H9 (cell line): ENCODE results near the gene CCDC154. TPM values are rescaled to one million over a fixed set of nuclear protein-coding genes. Genes with fewer than 3 reads are reported as not detected.

ENCODE experiments used
- DNase-seq: peaks from one replicate; pipeline ENCODE4 v3.0.0-alpha.2; 2017
- H2AFZ ChIP-seq: one replicate; pipeline ENCODE4 v1.6.1; 2013; ENCODE audit warnings: mild to moderate bottlenecking, low read length, control low read depth, moderate library complexity
- H2AK5ac ChIP-seq: 2 replicates; pipeline ENCODE4 v1.6.1; 2013; ENCODE audit warnings: low read length, control low read depth, mixed read lengths; ENCODE audit not compliant: insufficient read length
- H2BK120ac ChIP-seq: one replicate; pipeline ENCODE4 v1.6.1; 2013; ENCODE audit warnings: low read depth, mild to moderate bottlenecking, low read length, control low read depth, inconsistent platforms; ENCODE audit not compliant: poor library complexity, severe bottlenecking
- H2BK12ac ChIP-seq: 2 replicates; pipeline ENCODE4 v1.6.1; 2013; ENCODE audit warnings: low read length, control low read depth, mixed read lengths, low read depth; ENCODE audit not compliant: insufficient read length
- H2BK15ac ChIP-seq: 2 replicates; pipeline ENCODE4 v1.6.1; 2013; ENCODE audit warnings: low read depth, low read length, control low read depth
- H2BK20ac ChIP-seq: one replicate; pipeline ENCODE4 v1.6.1; 2013; ENCODE audit warnings: low read depth, mild to moderate bottlenecking, low read length, control low read depth, inconsistent platforms; ENCODE audit not compliant: poor library complexity, severe bottlenecking
- H2BK5ac ChIP-seq: 2 replicates; pipeline ENCODE4 v1.6.1; 2013; ENCODE audit warnings: low read length, control low read depth, mixed read lengths; ENCODE audit not compliant: insufficient read length
- H3K14ac ChIP-seq: 2 replicates; pipeline ENCODE4 v1.6.1; 2013; ENCODE audit warnings: low read length, control low read depth; ENCODE audit not compliant: insufficient read depth
- H3K18ac ChIP-seq: 2 replicates; pipeline ENCODE4 v1.6.1; 2013; ENCODE audit warnings: low read depth, mild to moderate bottlenecking, mixed read lengths, low read length, control low read depth; ENCODE audit not compliant: insufficient read length
- H3K23ac ChIP-seq: 2 replicates; pipeline ENCODE4 v1.6.1; 2013; ENCODE audit warnings: low read length, control low read depth, mixed read lengths, low read depth; ENCODE audit not compliant: insufficient read length
- H3K23me2 ChIP-seq: 2 replicates; pipeline ENCODE4 v1.6.1; 2013; ENCODE audit warnings: low read depth, mild to moderate bottlenecking, mixed read lengths, low read length, control low read depth; ENCODE audit not compliant: insufficient read length, poor library complexity, severe bottlenecking
- H3K27ac ChIP-seq: 2 replicates; pipeline ENCODE4 v1.5.1; 2013; ENCODE audit warnings: low read length, control low read depth, mixed read lengths, low read depth; ENCODE audit not compliant: insufficient read length
- H3K27me3 ChIP-seq: 2 replicates; pipeline ENCODE4 v1.6.1; 2013; ENCODE audit warnings: low read length, control low read depth, inconsistent platforms; ENCODE audit not compliant: insufficient read depth
- H3K4ac ChIP-seq: 2 replicates; pipeline ENCODE4 v1.6.1; 2013; ENCODE audit warnings: low read depth, mild to moderate bottlenecking, control low read depth, inconsistent platforms, low read length, moderate library complexity
- H3K4me1 ChIP-seq: 2 replicates; pipeline ENCODE4 v1.6.1; 2013; ENCODE audit warnings: low read length, control low read depth, inconsistent platforms; ENCODE audit not compliant: insufficient read depth
- H3K4me2 ChIP-seq: 2 replicates; pipeline ENCODE4 v1.6.1; 2013; ENCODE audit warnings: low read length, control low read depth, mixed read lengths; ENCODE audit not compliant: insufficient read length, insufficient read depth
- H3K56ac ChIP-seq: 2 replicates; pipeline ENCODE4 v1.6.1; 2013; ENCODE audit warnings: low read depth, mild to moderate bottlenecking, mixed read lengths, low read length, control low read depth; ENCODE audit not compliant: insufficient read length
- H3K79me1 ChIP-seq: 2 replicates; pipeline ENCODE4 v1.6.1; 2013; ENCODE audit warnings: low read depth, mild to moderate bottlenecking, moderate library complexity, low read length, control low read depth, inconsistent platforms; ENCODE audit not compliant: insufficient read depth, poor library complexity, severe bottlenecking
- H3K79me2 ChIP-seq: 2 replicates; pipeline ENCODE4 v1.6.1; 2013; ENCODE audit warnings: low read length, control low read depth, inconsistent platforms; ENCODE audit not compliant: insufficient read depth
- H3K9ac ChIP-seq: 2 replicates; pipeline ENCODE4 v1.6.1; 2013; ENCODE audit warnings: low read length, control low read depth, mixed read lengths; ENCODE audit not compliant: insufficient read length; ENCODE audit errors: extremely low read depth
- H3K9me3 ChIP-seq: one replicate; pipeline ENCODE4 v1.6.1; 2013; ENCODE audit warnings: low read depth, low read length, inconsistent platforms; ENCODE audit not compliant: control insufficient read depth
- H3T11ph ChIP-seq: one replicate; pipeline ENCODE4 v1.6.1; 2013; ENCODE audit warnings: mild to moderate bottlenecking, low read length, control low read depth, inconsistent platforms
- H4K20me1 ChIP-seq: one replicate; pipeline ENCODE4 v1.6.1; 2013; ENCODE audit not compliant: control insufficient read depth, insufficient read length, insufficient read depth
- H4K5ac ChIP-seq: 2 replicates; pipeline ENCODE4 v1.6.1; 2013; ENCODE audit warnings: low read depth, mild to moderate bottlenecking, mixed read lengths, low read length, control low read depth; ENCODE audit not compliant: insufficient read length
- H4K8ac ChIP-seq: replicated peaks from 2 replicates; pipeline ENCODE4 v1.6.1; 2013; ENCODE audit warnings: low read length, control low read depth, mixed read lengths, low read depth; ENCODE audit not compliant: insufficient read length
- H4K91ac ChIP-seq: 2 replicates; pipeline ENCODE4 v1.6.1; 2013; ENCODE audit warnings: low read depth, mild to moderate bottlenecking, moderate library complexity, mixed read lengths, low read length, control low read depth; ENCODE audit not compliant: insufficient read length
- H3K27ac Mint-ChIP-seq, 3 experiments: 2 replicates in 2 of 3; 3 replicates in 1 of 3; pipeline ENCODE4 v1.8.0; 2020 to 2021; ENCODE audit warnings: mixed read lengths in 3 of 3, mild to moderate bottlenecking in 1 of 3, moderate library complexity in 1 of 3
- H3K27me3 Mint-ChIP-seq: 2 replicates; pipeline ENCODE4 v1.8.0; 2021; ENCODE audit warnings: low read depth, mild to moderate bottlenecking, moderate library complexity, mixed read lengths
- H3K36me3 Mint-ChIP-seq, 3 experiments: 2 replicates in 2 of 3; 3 replicates in 1 of 3; pipeline ENCODE4 v1.8.0; 2020 to 2021; ENCODE audit warnings: low read depth in 3 of 3, mixed read lengths in 3 of 3; ENCODE audit not compliant: insufficient read depth in 1 of 3
- H3K4me1 Mint-ChIP-seq, 2 experiments: 2 replicates each; pipeline ENCODE4 v1.8.0; 2020; ENCODE audit warnings: mixed read lengths in 2 of 2
- H3K4me3 Mint-ChIP-seq, 2 experiments: 2 replicates in 1 of 2; 3 replicates in 1 of 2; pipeline ENCODE4 v1.8.0; 2020 to 2021; ENCODE audit warnings: mild to moderate bottlenecking in 2 of 2, mixed read lengths in 2 of 2, moderate library complexity in 1 of 2
- H3K9me3 Mint-ChIP-seq, 2 experiments: 2 replicates in 1 of 2; 3 replicates in 1 of 2; pipeline ENCODE4 v1.8.0; 2020; ENCODE audit warnings: mild to moderate bottlenecking in 2 of 2, mixed read lengths in 2 of 2, moderate library complexity in 1 of 2
- CTCF ChIP-seq: fragments of 200-600 bp; sonication (generic); conservative IDR thresholded peaks from 3 replicates; pipeline ENCODE4 v1.8.0; 2021; ENCODE audit warnings: antibody characterized with exemption, mild to moderate bottlenecking
- WGBS: extraction: QIAGEN DNeasy Blood & Tissue Kit; methylation state at CpG from one replicate; pipeline ENCODE4 v1.1.7; 2013; ENCODE audit warnings: missing lambda C conversion rate, low lambda C conversion rate, mixed read lengths; ENCODE audit not compliant: insufficient read length; ENCODE audit errors: extremely low coverage; 5-methylcytosine and 5-hydroxymethylcytosine counted together
- total RNA-seq: library from RNA; stranded (reverse); gene quantifications from 2 replicates; pipeline ENCODE4 v1.2.1, GENCODE V29; 2021

Gene CCDC154
- total RNA-seq, 1 experiment from 2014 or later, result 1.3 TPM

GRCh38 chr16:1464196-1464893 lies 20.0 kb upstream of the CCDC154 start:
- Histone ChIP-seq H3K9ac (no peak overlapping the region), H4K91ac (no peak overlapping the region), H2AFZ (no peak overlapping the region), H4K8ac (no peak overlapping the region), H3K23ac (no peak overlapping the region), H3K23me2 (no peaks in the 10 kb centered on the region), H3K79me1 (peaks cover 4% of the 10 kb centered on the region), H3K27me3 (no peaks in the 10 kb centered on the region), H3K4me1 (no peaks in the 10 kb centered on the region), H3K14ac (no peak overlapping the region), H4K20me1 (no peaks in the 10 kb centered on the region), H2BK15ac (no peak overlapping the region), H3K56ac (no peak overlapping the region), H2BK120ac (no peak overlapping the region), H2AK5ac (no peak overlapping the region), H3K79me2 (peaks cover 3% of the 10 kb centered on the region; the same call in 1 of the 2 replicates), H3K4ac (no peak overlapping the region), H3T11ph (no peak overlapping the region), H3K27ac (no peak overlapping the region), H2BK12ac (no peak overlapping the region), H3K9me3 (no peaks in the 10 kb centered on the region), H2BK5ac (no peak overlapping the region), H3K4me2 (no peak overlapping the region), H4K5ac (no peak overlapping the region), H2BK20ac (no peak overlapping the region), H3K18ac (no peak overlapping the region)
- Mint-ChIP-seq H3K9me3 (no peaks in the 10 kb centered on the region), H3K4me1 (no peaks in the 10 kb centered on the region), H3K27me3 (no peaks in the 10 kb centered on the region), H3K36me3 (peaks cover 2 to 18% (median 13%) of the 10 kb centered on the region in 3 experiments; a peak in 4 of 7 replicates), H3K27ac (no peak overlapping the region), H3K4me3 (no peak overlapping the region)
- no peak for DNase-seq
- no peak for TF ChIP-seq CTCF
- no CpG with 5 or more reads among the region's 41 CpGs for WGBS
